DOHH2 (cell line): ENCODE data around the gene PAK5.

Source experiments
- EZH2phosphoT487 ChIP-seq: fragments of 200-600 bp; sonication (generic); IDR thresholded peaks from 2 replicates; pipeline ENCODE4 v1.6.1; 2017; ENCODE audit warnings: borderline replicate concordance, mild to moderate bottlenecking, antibody characterized with exemption, low read length, moderate library complexity, mixed read lengths
- TF ChIP-seq, protein P1 (sequence below): fragments of 200-600 bp; sonication (generic); IDR thresholded peaks from one replicate; pipeline ENCODE4 v1.5.1; 2014; ENCODE audit warnings: antibody characterized with exemption, mild to moderate bottlenecking, low read depth, low read length; ENCODE audit not compliant: poor library complexity, severe bottlenecking

DNA sequence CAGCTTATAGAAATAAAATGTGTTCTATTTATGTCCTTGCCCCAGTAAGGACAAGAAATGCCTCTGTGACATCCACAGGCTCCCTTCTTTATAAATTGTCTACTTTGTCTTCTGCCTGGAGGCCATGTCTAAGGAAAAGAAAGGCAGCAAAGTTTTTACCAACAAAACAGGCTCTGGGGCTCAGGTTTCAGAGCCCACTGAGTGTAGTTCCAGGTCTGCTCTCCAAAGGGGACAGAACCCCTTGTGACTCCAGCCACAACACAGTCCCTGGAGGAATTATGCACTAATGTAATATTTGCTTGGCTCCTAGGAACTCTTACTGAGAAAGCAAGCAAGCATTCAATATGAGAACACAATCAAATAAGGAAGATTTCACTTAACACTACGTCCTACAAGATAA lies 80.1 kb downstream of the PAK5 start:
- TF ChIP-seq, protein P1, sequence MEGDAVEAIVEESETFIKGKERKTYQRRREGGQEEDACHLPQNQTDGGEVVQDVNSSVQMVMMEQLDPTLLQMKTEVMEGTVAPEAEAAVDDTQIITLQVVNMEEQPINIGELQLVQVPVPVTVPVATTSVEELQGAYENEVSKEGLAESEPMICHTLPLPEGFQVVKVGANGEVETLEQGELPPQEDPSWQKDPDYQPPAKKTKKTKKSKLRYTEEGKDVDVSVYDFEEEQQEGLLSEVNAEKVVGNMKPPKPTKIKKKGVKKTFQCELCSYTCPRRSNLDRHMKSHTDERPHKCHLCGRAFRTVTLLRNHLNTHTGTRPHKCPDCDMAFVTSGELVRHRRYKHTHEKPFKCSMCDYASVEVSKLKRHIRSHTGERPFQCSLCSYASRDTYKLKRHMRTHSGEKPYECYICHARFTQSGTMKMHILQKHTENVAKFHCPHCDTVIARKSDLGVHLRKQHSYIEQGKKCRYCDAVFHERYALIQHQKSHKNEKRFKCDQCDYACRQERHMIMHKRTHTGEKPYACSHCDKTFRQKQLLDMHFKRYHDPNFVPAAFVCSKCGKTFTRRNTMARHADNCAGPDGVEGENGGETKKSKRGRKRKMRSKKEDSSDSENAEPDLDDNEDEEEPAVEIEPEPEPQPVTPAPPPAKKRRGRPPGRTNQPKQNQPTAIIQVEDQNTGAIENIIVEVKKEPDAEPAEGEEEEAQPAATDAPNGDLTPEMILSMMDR = no peak
- TF ChIP-seq EZH2phosphoT487 = no peak
